ENCODE data around the gene TTC12. TPM values are rescaled to one million over a fixed set of nuclear protein-coding genes. Genes with fewer than 3 reads are reported as not detected.

The TTC12 gene
- polyA plus RNA-seq = 1 to 10 TPM; 3.0 to 5.2 (median 4.9) TPM

DNA sequence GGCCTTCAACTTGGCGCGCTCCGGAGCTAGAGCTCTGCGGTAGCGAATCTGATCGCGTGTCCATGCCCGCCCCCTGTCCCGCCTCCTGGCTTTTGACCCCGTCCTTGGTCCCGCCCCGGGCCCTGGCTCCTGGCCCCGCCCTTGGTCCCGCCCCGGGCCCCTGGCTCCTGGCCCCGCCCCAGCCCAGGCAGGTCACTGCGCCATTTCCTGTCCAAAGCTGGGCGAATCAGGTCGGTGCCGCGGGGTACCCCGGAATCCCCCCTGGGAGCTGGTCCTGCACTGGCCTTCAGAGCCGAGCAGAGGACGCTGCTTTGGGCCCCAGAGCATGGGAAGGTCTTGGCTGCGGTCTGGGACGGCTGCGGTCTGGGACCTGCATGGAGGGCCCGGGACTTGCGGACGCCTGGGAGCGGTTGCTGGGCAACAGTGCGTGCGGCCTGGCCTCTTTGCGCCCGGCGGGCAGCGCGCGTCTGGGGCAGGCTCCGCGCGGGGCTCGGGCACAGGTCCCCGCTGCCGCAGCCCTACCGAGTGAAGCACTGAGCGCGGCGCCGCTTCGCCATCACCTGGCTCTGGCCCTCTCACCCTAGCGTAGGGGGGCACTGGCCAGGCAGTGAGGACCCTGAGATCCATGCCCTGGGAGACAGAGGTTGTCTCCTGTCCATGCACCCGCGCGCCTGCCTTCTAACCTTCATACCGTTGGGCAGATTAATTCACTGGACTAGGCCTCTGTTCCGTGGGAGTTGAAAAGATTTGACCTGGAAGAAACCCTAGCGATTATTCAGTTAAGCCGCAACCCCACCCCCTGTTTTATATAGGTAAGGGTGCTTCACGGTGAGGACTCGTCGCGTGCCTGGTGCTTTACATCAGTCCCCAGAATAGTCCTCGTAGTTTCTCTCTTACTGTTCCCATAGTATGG is at the start of gene TTC12:
Gene TTC12 (plus strand): TSS at position 195 of the 913 bp plus-strand sequence. CDS start 1,675 bp downstream, outside the sequence.
- no peak within 1 kb of the TSS for H3K27ac ChIP-seq (ENCODE audit: low read depth, low read length)
- 6 to 8% (median 8%) methylated on average over 48 to 64 of the region's 64 CpGs for WGBS, 3 donors

DNA sequence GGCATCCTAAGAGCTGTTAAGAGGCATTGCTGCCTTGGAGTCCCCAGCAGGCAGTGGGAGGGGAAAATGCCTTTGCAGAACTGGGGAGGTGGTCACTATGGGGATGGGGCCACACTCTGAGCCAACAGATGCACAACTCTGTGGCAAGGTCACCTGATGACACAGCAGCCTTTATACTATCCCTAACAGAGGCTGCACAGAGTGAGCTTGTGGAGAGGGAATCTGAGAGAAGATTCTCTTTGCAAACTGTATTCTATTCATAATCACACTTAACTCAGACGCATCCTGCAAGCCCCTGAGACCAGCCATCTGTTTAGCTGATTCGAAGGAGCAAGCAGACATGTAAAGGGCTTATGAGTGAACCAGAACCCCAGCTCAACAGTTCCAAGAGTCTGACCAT is 49.0 kb upstream of the TTC12 start:
- 70 to 81% (median 74%) methylated on average over 2 of the region's 2 CpGs for WGBS, 3 donors
- no peak overlapping the region for H3K27ac ChIP-seq (ENCODE audit: low read depth, low read length)

DNA sequence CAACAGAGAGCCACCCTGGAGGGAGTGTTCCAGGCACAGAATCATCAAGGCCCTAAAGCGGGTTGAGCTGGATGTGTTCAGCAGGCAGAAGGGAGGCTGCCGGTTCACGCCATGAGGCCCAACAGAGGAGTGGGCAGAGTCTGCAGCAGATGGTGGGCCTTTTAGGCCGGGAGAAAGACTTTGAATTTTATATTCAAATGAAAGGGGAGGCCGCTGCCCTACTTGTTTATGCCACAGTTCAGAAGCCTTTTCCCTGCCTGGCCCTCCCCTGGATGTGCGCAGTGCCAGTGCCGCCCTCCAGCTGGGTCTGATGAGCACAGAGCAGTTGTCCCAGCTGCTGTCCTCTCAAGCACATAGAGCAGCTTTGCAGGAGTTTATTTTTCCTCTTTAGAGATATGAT is 46.9 kb upstream of the TTC12 start:
- H3K27ac ChIP-seq (ENCODE audit: low read depth, low read length) = no peak overlapping the region
- 85 to 93% (median 87%) methylated on average over 7 of the region's 7 CpGs for WGBS, 3 donors

- whole genome bisulfite sequencing, 3 donors = 91 to 100% (median 98%) methylated on average over 2 of the region's 2 CpGs
- H3K27ac ChIP-seq (ENCODE audit: low read depth, low read length) = no peak overlapping the region
Observed at GRCh38 chr11:113269096-113269495, 45.3 kb upstream of the TTC12 start.

GRCh38 chr11:113269636-113270035 is 44.7 kb upstream of the TTC12 start:
- no peak overlapping the region for H3K27ac ChIP-seq (ENCODE audit: low read depth, low read length)
- 85 to 90% (median 87%) methylated on average over 5 of the region's 5 CpGs for WGBS, 3 donors

DNA sequence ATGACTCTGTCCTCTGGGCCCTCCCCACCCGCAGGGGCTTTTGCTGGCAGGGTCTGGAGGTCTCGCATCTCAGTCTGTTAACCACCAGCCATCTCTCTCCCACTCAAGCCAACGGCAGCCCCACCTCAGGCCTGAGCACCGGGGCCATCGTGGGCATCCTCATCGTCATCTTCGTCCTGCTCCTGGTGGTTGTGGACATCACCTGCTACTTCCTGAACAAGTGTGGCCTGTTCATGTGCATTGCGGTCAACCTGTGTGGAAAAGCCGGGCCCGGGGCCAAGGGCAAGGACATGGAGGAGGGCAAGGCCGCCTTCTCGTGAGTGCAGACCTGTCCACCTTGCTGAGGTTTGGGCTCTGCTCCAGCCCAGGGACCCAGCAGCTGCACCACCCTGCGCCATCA is 44.3 kb upstream of the TTC12 start:
- 90 to 96% (median 96%) methylated on average over 13 of the region's 13 CpGs for WGBS, 3 donors

DNA sequence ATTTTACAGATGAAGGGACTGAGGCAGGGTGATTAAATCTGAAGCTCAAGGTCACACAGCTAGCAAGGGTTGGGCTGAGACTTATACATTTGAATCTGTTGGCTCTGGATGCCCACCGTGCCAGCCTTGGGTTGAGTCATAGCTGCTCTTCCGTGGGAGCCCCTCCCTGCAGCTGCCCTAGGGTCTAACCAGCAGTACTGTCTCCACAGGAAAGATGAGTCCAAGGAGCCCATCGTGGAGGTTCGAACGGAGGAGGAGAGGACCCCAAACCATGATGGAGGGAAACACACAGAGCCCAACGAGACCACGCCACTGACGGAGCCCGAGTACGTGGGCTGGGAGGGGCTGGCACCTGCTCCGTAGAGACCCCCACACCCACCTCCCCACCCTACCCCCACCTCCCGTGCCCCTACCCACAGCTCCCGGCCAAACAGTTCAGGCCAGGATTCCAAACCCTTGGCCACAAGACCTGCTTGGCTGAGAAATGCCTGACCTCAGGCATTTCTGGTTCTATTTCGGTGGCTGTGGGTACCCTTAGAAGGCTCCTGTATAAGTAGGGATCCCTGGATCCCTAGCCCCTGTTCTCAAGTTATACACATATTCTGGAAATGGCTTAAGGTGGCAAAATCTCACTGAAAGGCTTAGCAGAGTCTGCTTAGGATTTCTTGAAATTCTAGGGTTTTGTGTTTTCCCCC is 42.7 kb upstream of the TTC12 start:
- no peak overlapping the region for H3K27ac ChIP-seq (ENCODE audit: low read depth, low read length)
- WGBS, 3 donors = 90 to 91% (median 91%) methylated on average over 14 of the region's 14 CpGs

More for the DNA sequence above, 44.3 kb upstream of the TTC12 start:
- H3K27ac ChIP-seq (ENCODE audit: low read depth, low read length) = no peak overlapping the region

DNA sequence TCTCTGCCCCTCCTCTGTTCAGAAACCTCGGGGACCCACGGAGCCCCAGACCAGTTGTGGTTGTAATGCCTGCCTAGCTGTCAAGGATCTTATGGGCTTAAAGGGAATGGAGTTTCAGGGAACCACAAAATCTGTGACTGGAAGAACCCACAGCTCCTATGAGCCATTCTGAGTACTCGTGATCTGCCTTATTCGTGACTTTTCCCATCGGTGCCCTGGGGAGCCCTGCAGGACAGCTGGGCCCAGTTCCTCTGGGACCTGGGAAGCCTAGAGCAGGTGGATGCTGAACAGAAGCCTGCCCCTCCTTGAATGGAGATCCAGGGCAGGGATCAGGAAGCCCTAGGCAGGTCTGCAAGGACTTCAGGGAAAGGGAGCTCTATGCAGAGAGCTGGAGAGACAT is 42.1 kb upstream of the TTC12 start:
- WGBS, 3 donors = 66 to 75% (median 72%) methylated on average over 5 of the region's 5 CpGs

DNA sequence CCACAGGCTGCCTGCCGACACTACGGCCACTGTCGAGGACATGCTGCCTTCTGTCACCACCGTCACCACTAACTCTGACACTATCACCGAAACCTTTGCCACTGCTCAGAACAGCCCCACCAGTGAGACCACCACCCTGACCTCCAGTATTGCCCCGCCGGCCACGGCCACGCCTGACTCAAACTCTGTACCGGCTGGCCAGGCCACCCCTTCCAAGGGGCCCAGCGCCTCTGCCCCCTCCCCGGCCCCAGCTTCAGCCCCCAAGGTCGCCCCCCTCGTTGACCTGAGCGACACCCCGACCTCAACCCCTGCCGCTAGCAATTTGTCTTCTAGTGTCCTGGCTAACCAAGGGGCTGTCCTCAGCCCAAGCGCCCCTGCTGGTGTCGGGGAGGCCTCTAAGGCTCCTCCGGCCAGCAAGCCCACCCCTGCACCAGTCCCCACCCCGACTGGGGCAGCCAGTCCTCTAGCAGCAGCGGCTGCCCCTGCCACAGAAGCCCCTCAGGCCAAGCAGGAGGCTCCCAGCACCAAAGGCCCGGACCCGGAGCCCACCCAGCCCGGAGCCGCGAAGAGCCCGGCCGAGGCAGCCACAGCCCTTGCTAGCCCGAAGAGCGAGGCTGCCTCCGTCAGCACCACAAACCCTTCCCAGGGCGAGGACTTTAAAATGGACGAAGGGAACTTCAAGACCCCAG is 41.3 kb upstream of the TTC12 start:
- WGBS, 3 donors = 84 to 90% (median 90%) methylated on average over 30 to 34 of the region's 34 CpGs
- H3K27ac ChIP-seq (ENCODE audit: low read depth, low read length) = no peak overlapping the region

More for the DNA sequence above, 42.1 kb upstream of the TTC12 start:
- no peak overlapping the region for H3K27ac ChIP-seq (ENCODE audit: low read depth, low read length)

DNA sequence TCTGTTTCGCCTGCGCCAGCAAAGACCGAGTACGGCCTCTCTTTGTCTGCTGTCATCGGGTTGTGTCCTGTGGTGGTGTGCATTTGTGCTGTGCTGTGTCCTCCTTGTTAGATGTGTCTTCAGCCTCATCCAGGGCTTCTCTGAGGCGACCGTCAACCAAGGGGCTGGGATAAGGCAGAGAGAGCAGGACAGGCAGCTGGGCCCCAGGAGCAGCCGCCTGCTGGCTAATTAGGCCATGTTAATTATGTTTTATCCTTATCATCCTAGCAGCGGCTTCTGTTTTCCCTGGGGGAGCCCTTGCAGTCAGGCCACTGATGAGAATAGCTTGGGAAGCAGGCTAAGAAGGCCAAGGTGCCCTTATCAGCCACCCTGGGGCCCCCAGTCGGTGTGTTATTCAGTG is 40.7 kb upstream of the TTC12 start:
- H3K27ac ChIP-seq (ENCODE audit: low read depth, low read length) = no peak overlapping the region
- 86 to 94% (median 93%) methylated on average over 10 of the region's 10 CpGs for WGBS, 3 donors

DNA sequence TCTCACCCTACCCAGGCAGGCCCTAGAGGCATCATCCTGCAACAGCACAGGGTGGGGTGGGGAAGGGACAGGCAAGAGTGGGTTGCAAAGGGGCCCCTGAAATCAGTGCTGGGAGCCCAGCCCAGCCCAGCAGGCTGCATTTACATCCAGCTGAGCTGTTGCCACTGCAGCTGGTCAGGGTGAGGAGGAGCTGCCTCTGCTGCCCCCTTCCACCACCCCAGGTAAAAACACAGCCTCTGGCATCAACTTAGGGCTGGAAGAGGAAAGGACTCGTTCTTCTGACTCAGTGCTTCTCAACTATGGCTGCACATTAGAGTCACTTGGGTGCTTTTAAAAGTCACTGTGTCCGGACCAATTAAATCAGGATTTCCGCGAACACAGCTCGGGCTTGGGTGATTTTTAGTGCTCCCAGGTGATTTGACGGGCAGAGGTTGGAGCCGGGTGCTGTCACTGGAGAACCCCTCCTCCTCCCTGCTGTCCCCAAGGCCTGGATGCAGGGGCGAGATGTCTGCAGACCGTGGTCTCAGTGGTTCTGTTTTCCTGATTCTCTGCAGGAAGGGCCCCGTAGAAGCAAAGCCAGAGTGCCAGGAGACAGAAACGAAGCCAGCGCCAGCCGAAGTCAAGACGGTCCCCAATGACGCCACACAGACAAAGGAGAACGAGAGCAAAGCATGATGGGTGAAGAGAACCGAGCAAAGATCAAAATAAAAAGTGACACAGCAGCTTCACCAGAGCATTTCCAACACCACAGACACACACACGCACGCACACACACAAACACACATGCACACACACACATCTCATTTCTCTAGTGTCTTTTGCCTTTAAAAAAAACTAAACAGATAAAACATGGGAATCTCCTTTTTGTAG is 39.4 kb upstream of the TTC12 start:
- WGBS, 3 donors = 85 to 90% (median 86%) methylated on average over 19 of the region's 19 CpGs
- H3K27ac ChIP-seq (ENCODE audit: low read depth, low read length) = no peak overlapping the region

DNA sequence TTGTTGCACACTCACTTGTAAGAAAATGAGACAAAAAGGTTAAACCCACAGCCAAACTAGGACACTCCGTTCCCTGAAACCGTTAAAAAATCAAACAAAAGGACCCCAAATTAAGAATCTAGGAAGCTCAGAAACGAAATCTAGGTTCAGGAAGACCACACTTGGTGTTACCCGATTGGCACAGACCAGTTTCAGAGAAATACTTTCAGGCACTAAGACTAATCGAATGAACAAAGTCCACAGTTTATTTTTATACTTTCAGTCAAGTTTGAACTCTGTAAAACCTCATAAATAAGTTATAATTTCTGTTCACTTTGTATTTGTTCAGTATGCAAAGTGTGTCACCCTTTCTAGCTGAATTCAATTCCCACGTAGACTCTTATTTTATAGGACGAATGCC is 38.8 kb upstream of the TTC12 start:
- H3K27ac ChIP-seq (ENCODE audit: low read depth, low read length) = no peak overlapping the region
- 68 to 84% (median 83%) methylated on average over 7 of the region's 7 CpGs for WGBS, 3 donors

- H3K27ac ChIP-seq (ENCODE audit: low read depth, low read length) = no peak overlapping the region
- 82 to 89% (median 82%) methylated on average over 2 of the region's 2 CpGs for WGBS, 3 donors
Observed at GRCh38 chr11:113276466-113276865, 37.9 kb upstream of the TTC12 start.

DNA sequence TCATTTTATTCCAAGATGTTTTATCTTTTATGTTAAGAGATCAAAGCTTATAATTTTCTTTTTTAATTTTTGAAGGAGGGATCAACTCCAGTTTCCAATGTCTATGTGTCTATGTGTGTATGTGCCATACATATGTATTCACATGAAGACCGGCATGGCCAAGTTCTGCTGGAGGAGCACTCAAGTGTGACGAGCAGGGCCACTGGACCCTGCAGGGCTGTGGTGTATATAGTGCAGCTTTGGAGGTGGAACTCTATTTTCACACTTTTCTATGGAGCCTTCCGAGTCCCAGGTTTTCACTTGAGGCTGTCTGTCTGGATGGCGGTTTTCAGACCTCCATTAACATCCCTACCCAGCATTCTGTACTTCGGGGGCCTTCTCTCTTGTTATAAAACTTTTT is 36.5 kb upstream of the TTC12 start:
- H3K27ac ChIP-seq (ENCODE audit: low read depth, low read length) = no peak overlapping the region
- WGBS, 3 donors = 90 to 96% (median 94%) methylated on average over 5 of the region's 5 CpGs

DNA sequence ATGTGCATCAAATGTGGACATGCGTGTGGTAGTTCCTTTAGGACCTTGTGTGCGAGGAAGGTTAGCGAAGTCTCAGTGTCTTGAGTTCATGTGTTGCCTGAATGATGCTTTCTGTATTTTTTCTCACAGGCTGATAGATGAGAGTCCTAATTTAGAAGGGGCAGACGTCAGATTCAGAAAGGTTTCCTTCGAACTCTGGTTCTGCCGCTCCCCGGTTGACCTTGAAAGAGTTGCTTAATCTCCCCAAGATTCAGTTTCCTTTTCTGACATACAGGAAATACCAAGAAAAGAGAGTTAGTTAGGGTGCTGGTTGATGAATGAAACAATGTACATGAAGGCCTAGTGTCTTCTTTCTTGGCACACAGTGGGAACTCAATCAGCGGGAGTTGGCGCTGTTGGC is 35.9 kb upstream of the TTC12 start:
- no peak overlapping the region for H3K27ac ChIP-seq (ENCODE audit: low read depth, low read length)
- WGBS, 3 donors = 83 to 85% (median 84%) methylated on average over 9 of the region's 9 CpGs

GRCh38 chr11:113278925-113279324 is 35.5 kb upstream of the TTC12 start:
- WGBS, 3 donors = 58 to 85% (median 75%) methylated on average over 4 of the region's 4 CpGs
- no peak overlapping the region for H3K27ac ChIP-seq (ENCODE audit: low read depth, low read length)

DNA sequence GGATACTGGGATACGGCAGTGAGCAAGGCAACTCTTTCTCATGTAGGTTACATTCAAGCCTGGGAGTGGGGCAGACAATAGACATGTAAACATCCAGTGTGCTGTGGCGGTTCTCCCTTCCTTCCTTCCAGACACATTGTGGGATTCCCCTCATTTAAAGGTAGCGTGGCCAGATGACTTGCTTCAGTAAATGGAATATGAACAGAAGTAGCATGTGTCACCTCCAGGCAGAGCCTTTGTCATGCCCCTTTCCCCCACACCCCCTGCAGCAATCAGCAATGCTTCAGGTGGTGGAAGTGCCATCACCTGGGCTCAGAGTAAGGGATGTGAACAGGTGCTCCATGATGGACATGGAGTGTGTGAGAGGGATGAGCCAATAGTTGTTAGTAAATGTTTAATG is 34.8 kb upstream of the TTC12 start:
- WGBS, 3 donors = 79 to 80% (median 80%) methylated on average over 3 of the region's 3 CpGs
- no peak overlapping the region for H3K27ac ChIP-seq (ENCODE audit: low read depth, low read length)

- WGBS, 3 donors = 85 to 98% (median 95%) methylated on average over 2 of the region's 2 CpGs
Observed at GRCh38 chr11:113281052-113281725, 33.2 kb upstream of the TTC12 start.

More at GRCh38 chr11:113281052-113281725, 33.2 kb upstream of the TTC12 start:
- no peak overlapping the region for H3K27ac ChIP-seq (ENCODE audit: low read depth, low read length)

All from adipose tissue (tissue), 3 donors.